ENCODE measurements around the gene SIX1. TPM values are rescaled to one million over a fixed set of nuclear protein-coding genes. Genes with fewer than 3 reads are reported as not detected.

Gene SIX1
- total and polyA plus RNA-seq, 7 experiments from 2014 or later, result 0.70 TPM; not detected in 6

DNA sequence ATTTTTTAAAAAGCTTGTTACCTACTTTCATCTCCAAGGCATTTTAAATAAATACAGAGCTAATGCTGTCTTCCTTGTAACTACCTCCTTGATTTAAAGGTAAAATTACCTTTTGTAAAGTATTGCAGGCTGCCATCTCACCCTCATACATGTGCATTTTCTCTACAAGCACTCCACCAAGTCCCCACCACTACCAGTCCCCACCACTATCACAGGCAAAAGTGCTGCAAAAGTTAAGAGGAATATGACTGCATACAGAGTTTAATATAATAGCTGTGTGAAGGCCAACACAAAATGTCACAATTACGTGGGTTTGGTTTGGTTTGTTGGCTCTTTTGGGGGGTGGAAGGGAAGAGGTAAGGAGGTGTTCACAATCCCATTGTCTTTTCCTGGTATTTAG lies 9.6 kb downstream of the SIX1 start:
- H3K36me3 ChIP-seq (ENCODE audit: control insufficient read depth in 2 of 3, insufficient read depth in 3 of 3, low read length in 3 of 3), result no peaks in the 10 kb centered on the region
- Mint-ChIP-seq H3K36me3 (peaks cover 0 to 2% (median 0%) of the 10 kb centered on the region in 5 donors), H3K4me3 (no peak overlapping the region), H3K27me3 (peaks cover 82 to 92% (median 86%) of the 10 kb centered on the region in 5 donors), H3K9me3 (no peaks in the 10 kb centered on the region), H3K4me1 (peaks cover 7 to 36% (median 30%) of the 10 kb centered on the region in 7 donors), H3K27ac (no peak overlapping the region)
- POLR2A ChIA-PET, result no interaction called here
- H3K9me3 ChIP-seq (ENCODE audit: control insufficient read depth in 2 of 3, low read length in 3 of 3), result no peaks in the 10 kb centered on the region
- ATAC-seq (no peak), DNase-seq (no peak)
- intact Hi-C loops (cut with micrococcal nuclease), result loop anchor here in 1 of 2 donors (10.0 kb wide), 1 partner anchor 305 kb away; no protein-coding TSS in a partner anchor
- H3K4me3 ChIP-seq (ENCODE audit: low read length), result no peak overlapping the region
- peaks cover 5 to 18% of the 10 kb centered on the region in 2 donors for H3K4me1 ChIP-seq (ENCODE audit: control insufficient read depth in 2 of 2, insufficient read depth in 2 of 2, low read length in 2 of 2)
- CTCF ChIA-PET, result no interaction called here
- no peak overlapping the region for H3K27ac ChIP-seq (ENCODE audit: low read depth, low read length)
- H3K27me3 ChIP-seq (ENCODE audit: control insufficient read depth in 2 of 2, insufficient read depth in 2 of 2, low read length in 2 of 2), result peaks cover 0 to 11% of the 10 kb centered on the region in 2 donors

DNA sequence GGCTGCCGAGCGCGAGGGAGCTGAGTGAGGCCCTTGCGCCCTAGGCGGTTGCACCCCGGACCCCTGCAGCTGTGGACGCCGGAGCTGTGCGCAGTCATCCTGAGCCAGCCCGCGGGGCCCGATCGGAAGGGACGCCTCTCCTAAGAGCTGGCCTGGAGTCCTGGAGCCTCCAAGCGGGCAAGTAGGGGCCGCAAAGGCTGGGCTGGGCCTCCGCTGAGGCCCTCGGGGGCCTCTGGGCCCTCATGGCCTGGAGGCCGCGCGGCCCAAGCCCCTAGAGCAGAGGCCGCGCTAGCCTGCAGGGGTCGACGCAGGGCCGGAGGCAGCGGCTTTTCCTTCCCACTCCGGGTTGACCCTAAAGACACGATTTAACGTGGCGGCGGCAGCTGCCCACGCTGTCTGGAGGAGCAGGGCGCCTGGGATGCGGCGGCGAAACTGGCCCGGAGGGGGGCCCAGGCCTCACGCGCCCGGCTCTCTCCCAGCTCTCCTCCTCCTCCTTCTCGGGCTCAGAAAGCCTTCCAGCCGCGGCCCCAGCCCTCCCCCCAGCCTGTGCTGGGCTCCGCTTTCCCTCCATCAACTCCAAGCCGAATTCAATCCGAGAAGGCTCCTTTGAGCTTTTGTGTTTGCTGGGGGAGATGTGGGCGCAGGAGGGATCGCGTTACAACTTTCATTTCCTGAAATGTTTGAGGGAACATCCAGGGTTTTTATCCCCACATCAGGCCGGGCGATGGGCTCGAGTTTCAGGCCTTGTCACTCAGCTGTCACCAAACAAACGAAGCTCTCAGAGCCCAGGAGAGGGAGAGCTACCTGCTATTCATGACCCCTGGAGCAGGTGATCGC lies 11.6 kb downstream of the SIX1 start:
- peaks cover 0 to 11% of the 10 kb centered on the region in 2 donors for H3K27me3 ChIP-seq (ENCODE audit: control insufficient read depth in 2 of 2, insufficient read depth in 2 of 2, low read length in 2 of 2)
- Mint-ChIP-seq H3K36me3 (peaks cover 0 to 2% (median 0%) of the 10 kb centered on the region in 5 donors), H3K27me3 (peaks cover 66 to 85% (median 75%) of the 10 kb centered on the region in 5 donors), H3K4me1 (peaks cover 7 to 29% (median 21%) of the 10 kb centered on the region in 7 donors), H3K27ac (no peak overlapping the region), H3K9me3 (no peaks in the 10 kb centered on the region), H3K4me3 (peak overlapping the region in 9 of 10 donors; percentile 19 to 74 (median 63))
- DNase-seq, result no peak
- no peak for ATAC-seq
- no peaks in the 10 kb centered on the region for H3K9me3 ChIP-seq (ENCODE audit: control insufficient read depth in 2 of 3, low read length in 3 of 3)
- H3K4me3 ChIP-seq (ENCODE audit: low read length), result no peak overlapping the region
- H3K36me3 ChIP-seq (ENCODE audit: control insufficient read depth in 2 of 3, insufficient read depth in 3 of 3, low read length in 3 of 3), result no peaks in the 10 kb centered on the region
- ChIA-PET POLR2A (no interaction called here), CTCF (no interaction called here)
- intact Hi-C loops (cut with micrococcal nuclease), result loop anchor here in 1 of 2 donors (10.0 kb wide), 1 partner anchor 303 kb away; no protein-coding TSS in a partner anchor
- peaks cover 8 to 11% of the 10 kb centered on the region in 2 donors for H3K4me1 ChIP-seq (ENCODE audit: control insufficient read depth in 2 of 2, insufficient read depth in 2 of 2, low read length in 2 of 2)
- no peak overlapping the region for H3K27ac ChIP-seq (ENCODE audit: low read depth, low read length)

DNA sequence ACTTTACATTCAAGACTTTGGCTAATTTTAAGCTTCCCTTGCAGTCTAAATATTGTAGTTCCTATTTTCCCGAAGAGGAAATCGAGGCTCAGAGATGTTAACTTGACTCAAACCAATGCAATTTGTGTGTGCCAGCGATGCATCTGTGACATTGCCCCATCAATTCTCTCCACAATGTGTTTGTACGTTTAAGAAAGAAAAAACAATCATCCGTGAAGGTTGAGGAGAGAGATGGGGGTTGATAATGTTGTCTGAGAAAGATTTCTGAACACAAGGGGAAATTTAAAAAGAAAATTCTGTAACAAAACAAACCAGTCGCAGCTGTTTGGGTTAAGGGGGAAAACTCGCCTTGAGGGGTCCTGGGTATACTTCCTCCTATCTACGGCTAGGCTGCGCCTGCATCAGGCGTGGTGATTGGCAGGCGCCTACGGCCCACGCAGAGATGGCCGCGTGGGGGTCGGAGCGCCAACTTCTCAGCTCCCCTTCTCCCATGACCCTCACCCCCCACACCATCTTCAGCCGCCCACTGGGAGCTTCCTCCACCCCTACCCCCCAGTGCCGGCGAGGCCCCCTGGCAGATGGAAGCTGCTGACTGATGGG lies 12.3 kb downstream of the SIX1 start:
- Histone ChIP-seq H3K4me1 (ENCODE audit: control insufficient read depth in 2 of 2, insufficient read depth in 2 of 2, low read length in 2 of 2) (peaks cover 10 to 12% of the 10 kb centered on the region in 2 donors), H3K4me3 (ENCODE audit: low read length) (no peak overlapping the region), H3K27ac (ENCODE audit: low read depth, low read length) (no peak overlapping the region), H3K27me3 (ENCODE audit: control insufficient read depth in 2 of 2, insufficient read depth in 2 of 2, low read length in 2 of 2) (peaks cover 0 to 11% of the 10 kb centered on the region in 2 donors), H3K36me3 (ENCODE audit: control insufficient read depth in 2 of 3, insufficient read depth in 3 of 3, low read length in 3 of 3) (no peaks in the 10 kb centered on the region), H3K9me3 (ENCODE audit: control insufficient read depth in 2 of 3, low read length in 3 of 3) (no peaks in the 10 kb centered on the region)
- H3K36me3 Mint-ChIP-seq, result peaks cover 0 to 2% (median 0%) of the 10 kb centered on the region in 5 donors
- peak overlapping the region in 6 of 10 donors; percentile 20 to 54 (median 34) for H3K4me3 Mint-ChIP-seq
- peaks cover 65 to 85% (median 71%) of the 10 kb centered on the region in 5 donors for H3K27me3 Mint-ChIP-seq
- ATAC-seq (no peak), DNase-seq (no peak)
- no peak overlapping the region for H3K27ac Mint-ChIP-seq
- intact Hi-C loops (cut with micrococcal nuclease), result loop anchor here in 1 of 2 donors (10.0 kb wide), 1 partner anchor 302 kb away; no protein-coding TSS in a partner anchor
- peaks cover 6 to 34% (median 24%) of the 10 kb centered on the region in 7 donors for H3K4me1 Mint-ChIP-seq
- no peaks in the 10 kb centered on the region for H3K9me3 Mint-ChIP-seq
- POLR2A ChIA-PET, result no interaction called here
- CTCF ChIA-PET, result no interaction called here

DNA sequence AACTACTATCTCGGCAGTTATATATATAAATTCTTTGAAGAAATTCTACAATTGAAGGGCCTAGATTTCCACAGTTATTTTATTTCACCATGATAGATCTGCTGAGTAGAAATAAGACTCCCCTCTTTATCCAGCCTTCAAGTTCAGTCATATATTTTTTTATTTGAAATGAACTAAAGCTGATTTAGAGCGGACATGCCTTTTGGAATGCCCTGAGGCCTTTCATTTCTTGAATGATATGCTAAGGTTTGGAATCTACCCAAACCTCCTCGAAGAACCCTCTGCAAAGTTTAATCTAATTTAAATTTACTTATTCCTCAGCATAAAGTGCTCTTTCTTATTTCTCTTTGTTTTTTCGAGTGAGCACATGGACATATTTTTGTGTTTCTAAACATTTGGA lies 15.1 kb downstream of the SIX1 start:
- no peak overlapping the region for H3K27ac Mint-ChIP-seq
- H3K27me3 Mint-ChIP-seq, result peaks cover 46 to 76% (median 48%) of the 10 kb centered on the region in 5 donors

DNA sequence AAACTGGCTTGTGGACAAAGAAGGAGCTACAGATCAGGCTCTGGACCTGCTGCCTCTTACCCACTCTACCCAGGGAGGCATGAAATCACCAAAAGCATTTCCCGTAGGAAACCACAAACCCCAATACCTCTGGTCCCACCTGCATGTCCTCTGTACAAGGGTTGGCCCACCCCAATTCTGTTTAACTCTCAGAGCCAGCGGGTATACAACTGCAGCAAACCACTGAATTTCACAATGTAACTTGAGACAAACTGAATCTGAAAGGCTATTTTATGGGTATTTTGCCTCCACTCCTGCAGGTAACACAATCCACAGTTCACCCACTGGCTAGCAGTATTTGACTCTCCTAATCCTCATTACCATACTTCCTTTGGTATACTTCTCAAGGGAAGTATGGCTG lies 16.5 kb downstream of the SIX1 start:
- no peak overlapping the region for H3K27ac Mint-ChIP-seq
- Histone ChIP-seq H3K27me3 (ENCODE audit: control insufficient read depth in 2 of 2, insufficient read depth in 2 of 2, low read length in 2 of 2) (no peaks in the 10 kb centered on the region), H3K9me3 (ENCODE audit: control insufficient read depth in 2 of 3, low read length in 3 of 3) (no peaks in the 10 kb centered on the region), H3K4me3 (ENCODE audit: low read length) (no peak overlapping the region), H3K4me1 (ENCODE audit: control insufficient read depth in 2 of 2, insufficient read depth in 2 of 2, low read length in 2 of 2) (peaks cover 7 to 9% of the 10 kb centered on the region in 2 donors), H3K27ac (ENCODE audit: low read depth, low read length) (no peak overlapping the region), H3K36me3 (ENCODE audit: control insufficient read depth in 2 of 3, insufficient read depth in 3 of 3, low read length in 3 of 3) (no peaks in the 10 kb centered on the region)
- peaks cover 0 to 15% (median 11%) of the 10 kb centered on the region in 7 donors for H3K4me1 Mint-ChIP-seq
- CTCF ChIA-PET, result interaction anchor here (1.0 kb wide), 1 partner anchor 619 kb away, joined by 3 read pairs; no protein-coding TSS in a partner anchor
- no peaks in the 10 kb centered on the region for H3K9me3 Mint-ChIP-seq
- peak overlapping the region in 1 of 10 donors; percentile 42 for H3K4me3 Mint-ChIP-seq
- DNase-seq (no peak), ATAC-seq (no peak)
- H3K27me3 Mint-ChIP-seq, result peaks cover 32 to 72% (median 40%) of the 10 kb centered on the region in 5 donors
- no peaks in the 10 kb centered on the region for H3K36me3 Mint-ChIP-seq
- POLR2A ChIA-PET, result no interaction called here
- intact Hi-C loops (cut with micrococcal nuclease), result loop anchor here in 1 of 2 donors (10.0 kb wide), 1 partner anchor 298 kb away; no protein-coding TSS in a partner anchor

More for the DNA sequence above, 15.1 kb downstream of the SIX1 start:
- ATAC-seq (no peak), DNase-seq (no peak)
- ChIA-PET POLR2A (no interaction called here), CTCF (interaction anchor here (0.6 kb wide), 1 partner anchor 1386 kb away, joined by 3 read pairs; no protein-coding TSS in a partner anchor)
- Mint-ChIP-seq H3K4me3 (no peak overlapping the region), H3K36me3 (no peaks in the 10 kb centered on the region), H3K4me1 (peaks cover 0 to 26% (median 22%) of the 10 kb centered on the region in 7 donors), H3K9me3 (no peaks in the 10 kb centered on the region)
- intact Hi-C loops (cut with micrococcal nuclease), result loop anchor here in 1 of 2 donors (10.0 kb wide), 1 partner anchor 299 kb away; no protein-coding TSS in a partner anchor
- Histone ChIP-seq H3K4me1 (ENCODE audit: control insufficient read depth in 2 of 2, insufficient read depth in 2 of 2, low read length in 2 of 2) (peaks cover 7 to 12% of the 10 kb centered on the region in 2 donors), H3K27ac (ENCODE audit: low read depth, low read length) (no peak overlapping the region), H3K9me3 (ENCODE audit: control insufficient read depth in 2 of 3, low read length in 3 of 3) (no peaks in the 10 kb centered on the region), H3K36me3 (ENCODE audit: control insufficient read depth in 2 of 3, insufficient read depth in 3 of 3, low read length in 3 of 3) (no peaks in the 10 kb centered on the region), H3K27me3 (ENCODE audit: control insufficient read depth in 2 of 2, insufficient read depth in 2 of 2, low read length in 2 of 2) (peaks cover 0 to 4% of the 10 kb centered on the region in 2 donors), H3K4me3 (ENCODE audit: low read length) (no peak overlapping the region)

DNA sequence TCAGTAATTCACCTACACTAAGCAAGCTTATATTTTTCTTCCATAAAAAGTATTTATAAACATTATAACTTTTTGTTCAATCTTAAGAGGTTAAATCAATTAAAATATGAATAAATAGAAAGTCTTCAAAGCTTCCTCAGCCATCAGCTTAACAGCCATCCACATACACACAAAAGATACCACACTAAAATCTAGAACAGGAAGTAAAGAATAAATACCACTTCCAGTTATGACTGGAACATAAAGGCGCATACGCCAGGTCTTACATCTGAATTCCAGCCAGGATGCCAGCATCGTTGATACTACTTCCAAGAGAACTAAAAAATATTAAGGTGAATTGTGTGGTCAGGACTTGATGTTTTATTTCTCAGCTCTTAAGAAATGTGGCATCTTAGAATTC lies 17.0 kb downstream of the SIX1 start:
- peak overlapping the region in 1 of 10 donors; percentile 42 for H3K4me3 Mint-ChIP-seq
- H3K27me3 Mint-ChIP-seq, result peaks cover 32 to 70% (median 39%) of the 10 kb centered on the region in 5 donors
- no peaks in the 10 kb centered on the region for H3K36me3 Mint-ChIP-seq
- Histone ChIP-seq H3K27me3 (ENCODE audit: control insufficient read depth in 2 of 2, insufficient read depth in 2 of 2, low read length in 2 of 2) (no peaks in the 10 kb centered on the region), H3K9me3 (ENCODE audit: control insufficient read depth in 2 of 3, low read length in 3 of 3) (no peaks in the 10 kb centered on the region), H3K4me1 (ENCODE audit: control insufficient read depth in 2 of 2, insufficient read depth in 2 of 2, low read length in 2 of 2) (peaks cover 5 to 7% of the 10 kb centered on the region in 2 donors), H3K36me3 (ENCODE audit: control insufficient read depth in 2 of 3, insufficient read depth in 3 of 3, low read length in 3 of 3) (no peaks in the 10 kb centered on the region), H3K4me3 (ENCODE audit: low read length) (no peak overlapping the region), H3K27ac (ENCODE audit: low read depth, low read length) (no peak overlapping the region)
- intact Hi-C loops (cut with micrococcal nuclease), result loop anchor here in 1 of 2 donors (10.0 kb wide), 1 partner anchor 297 kb away; no protein-coding TSS in a partner anchor
- DNase-seq (no peak), ATAC-seq (no peak)
- POLR2A ChIA-PET, result interaction anchor here (0.7 kb wide), 1 partner anchor 375 kb away, joined by 3 read pairs; no protein-coding TSS in a partner anchor
- CTCF ChIA-PET, result interaction anchor here (0.8 to 1.0 kb wide), 2 partner anchors 12 to 619 kb away, joined by 3 read pairs; no protein-coding TSS in a partner anchor
- H3K4me1 Mint-ChIP-seq, result peaks cover 0 to 14% (median 11%) of the 10 kb centered on the region in 7 donors
- no peak overlapping the region for H3K27ac Mint-ChIP-seq
- no peaks in the 10 kb centered on the region for H3K9me3 Mint-ChIP-seq
